ENCODE measurements around the gene GID4. TPM values are rescaled to one million over a fixed set of nuclear protein-coding genes. Genes with fewer than 3 reads are reported as not detected.

GID4 gene
- total and polyA plus RNA-seq, 8 donors = 3.2 to 18.1 (median 5.6) TPM

- Histone ChIP-seq H3K36me3 (peaks cover 4 to 34% (median 33%) of the 10 kb centered on the region in 4 donors), H3K4me3 (no peak overlapping the region), H3K27ac (peak overlapping the region; percentile 6 to 82 (median 39)), H3K4me1 (peaks cover 11 to 18% (median 15%) of the 10 kb centered on the region in 4 donors), H3K27me3 (no peaks in the 10 kb centered on the region), H3K9me3 (no peaks in the 10 kb centered on the region)
- WGBS, 5 donors = 24 to 52% (median 35%) methylated on average over 3 of the region's 3 CpGs
- TF ChIP-seq, protein P1, sequence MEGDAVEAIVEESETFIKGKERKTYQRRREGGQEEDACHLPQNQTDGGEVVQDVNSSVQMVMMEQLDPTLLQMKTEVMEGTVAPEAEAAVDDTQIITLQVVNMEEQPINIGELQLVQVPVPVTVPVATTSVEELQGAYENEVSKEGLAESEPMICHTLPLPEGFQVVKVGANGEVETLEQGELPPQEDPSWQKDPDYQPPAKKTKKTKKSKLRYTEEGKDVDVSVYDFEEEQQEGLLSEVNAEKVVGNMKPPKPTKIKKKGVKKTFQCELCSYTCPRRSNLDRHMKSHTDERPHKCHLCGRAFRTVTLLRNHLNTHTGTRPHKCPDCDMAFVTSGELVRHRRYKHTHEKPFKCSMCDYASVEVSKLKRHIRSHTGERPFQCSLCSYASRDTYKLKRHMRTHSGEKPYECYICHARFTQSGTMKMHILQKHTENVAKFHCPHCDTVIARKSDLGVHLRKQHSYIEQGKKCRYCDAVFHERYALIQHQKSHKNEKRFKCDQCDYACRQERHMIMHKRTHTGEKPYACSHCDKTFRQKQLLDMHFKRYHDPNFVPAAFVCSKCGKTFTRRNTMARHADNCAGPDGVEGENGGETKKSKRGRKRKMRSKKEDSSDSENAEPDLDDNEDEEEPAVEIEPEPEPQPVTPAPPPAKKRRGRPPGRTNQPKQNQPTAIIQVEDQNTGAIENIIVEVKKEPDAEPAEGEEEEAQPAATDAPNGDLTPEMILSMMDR (IDR thresholded peaks at IDR 0.05) = no peak
- TF ChIP-seq EP300 (IDR thresholded peaks at IDR 0.05) (no peak), POLR2AphosphoS5 (IDR thresholded peaks at IDR 0.05) (peak in 2 of 3 donors; percentile 43 to 50), POLR2A (IDR thresholded peaks at IDR 0.05) (no peak)
- intact Hi-C loops (cut with DNase I; ENCODE audit: low total_unique reads) = no loop called here
- DNase-seq = peak; percentile 35 to 36
Measured at GRCh38 chr17:18017958-18018357, 21.2 kb upstream of the GID4 start.

- no peak overlapping the region for H3K4me3 ChIP-seq
- no peaks in the 10 kb centered on the region for H3K9me3 ChIP-seq
- peaks cover 11 to 18% (median 15%) of the 10 kb centered on the region in 4 donors for H3K4me1 ChIP-seq
- DNase-seq = no peak
- TF ChIP-seq, protein P1 (IDR thresholded peaks at IDR 0.05) = no peak
- TF ChIP-seq POLR2A (IDR thresholded peaks at IDR 0.05) (no peak), EP300 (IDR thresholded peaks at IDR 0.05) (no peak)
- intact Hi-C loops (cut with DNase I; ENCODE audit: low total_unique reads) = no loop called here
- peak overlapping the region in 3 of 5 donors; percentile 6 to 39 (median 28) for H3K27ac ChIP-seq
- peaks cover 4 to 38% (median 35%) of the 10 kb centered on the region in 4 donors for H3K36me3 ChIP-seq
- no peaks in the 10 kb centered on the region for H3K27me3 ChIP-seq
- WGBS, 5 donors = 70 to 91% (median 80%) methylated on average over 14 to 15 of the region's 15 CpGs
Measured at GRCh38 chr17:18018411-18018921, 20.7 kb upstream of the GID4 start.

DNA sequence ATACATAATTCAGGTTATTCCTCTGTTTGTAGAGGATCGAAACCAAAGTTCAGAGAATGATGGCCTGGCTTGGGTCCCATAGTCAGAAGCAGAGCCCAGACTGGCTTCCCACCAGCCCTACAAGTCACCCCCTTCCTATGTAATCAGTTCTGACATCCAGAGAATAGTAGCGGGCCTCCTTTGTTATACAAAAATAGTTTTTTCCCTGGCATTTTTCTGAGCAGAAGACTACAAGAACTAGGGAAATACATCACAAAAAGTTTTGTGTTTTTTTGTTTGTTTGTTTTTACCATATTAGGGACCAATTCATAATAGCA, 19.4 kb upstream of the GID4 start:
- Histone ChIP-seq H3K36me3 (peaks cover 4 to 51% (median 46%) of the 10 kb centered on the region in 4 donors), H3K27ac (no peak overlapping the region), H3K9me3 (no peaks in the 10 kb centered on the region), H3K4me1 (peaks cover 11 to 18% (median 15%) of the 10 kb centered on the region in 4 donors), H3K4me3 (no peak overlapping the region), H3K27me3 (no peaks in the 10 kb centered on the region)
- no peak for TF ChIP-seq EP300 (IDR thresholded peaks at IDR 0.05)
- TF ChIP-seq, protein P1 (IDR thresholded peaks at IDR 0.05) = no peak
- no peak for TF ChIP-seq POLR2AphosphoS5 (IDR thresholded peaks at IDR 0.05)
- no peak for TF ChIP-seq POLR2A (IDR thresholded peaks at IDR 0.05)
- intact Hi-C loops (cut with DNase I; ENCODE audit: low total_unique reads) = no loop called here
- DNase-seq = no peak
- WGBS, 5 donors = 70 to 86% (median 83%) methylated on average over 2 of the region's 2 CpGs

DNA sequence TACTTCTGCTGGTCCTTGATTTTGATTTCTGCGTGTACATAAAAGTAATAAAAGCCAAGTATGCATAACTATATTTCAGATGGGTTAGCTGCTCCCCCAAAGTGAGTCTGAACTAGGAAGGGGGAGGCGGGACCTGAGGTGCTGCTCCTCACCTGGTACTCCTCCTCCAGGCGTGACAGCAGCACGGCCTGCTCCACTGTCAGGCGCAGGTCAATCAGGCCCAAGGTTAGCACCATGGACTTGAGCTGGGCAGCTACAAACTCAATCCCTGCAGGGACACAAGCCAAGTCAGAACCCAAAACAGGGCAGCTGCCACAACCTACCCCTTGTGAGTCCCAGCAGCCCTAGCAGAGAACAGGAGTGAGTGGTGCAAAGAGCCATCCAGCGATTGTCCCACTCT, 18.2 kb upstream of the GID4 start:
- Histone ChIP-seq H3K27ac (no peak overlapping the region), H3K9me3 (no peaks in the 10 kb centered on the region), H3K4me3 (no peak overlapping the region), H3K36me3 (peaks cover 4 to 49% (median 44%) of the 10 kb centered on the region in 4 donors), H3K4me1 (peaks cover 11 to 21% (median 15%) of the 10 kb centered on the region in 4 donors), H3K27me3 (no peaks in the 10 kb centered on the region)
- DNase-seq = no peak
- intact Hi-C loops (cut with DNase I; ENCODE audit: low total_unique reads) = no loop called here
- TF ChIP-seq, protein P1 (IDR thresholded peaks at IDR 0.05) = no peak
- TF ChIP-seq EP300 (IDR thresholded peaks at IDR 0.05) (no peak), POLR2AphosphoS5 (IDR thresholded peaks at IDR 0.05) (no peak), POLR2A (IDR thresholded peaks at IDR 0.05) (no peak)
- 94 to 100% (median 99%) methylated on average over 6 of the region's 6 CpGs for WGBS, 5 donors
